ENCODE data around the gene AAK1.
"Not testable (repeated sequence)": the region's sequence is repeated elsewhere in the genome, so short reads cannot be mapped to it uniquely, and the experiment has no call there.

Gene AAK1

GRCh38 chr2:69659941-69660483 lies 16.5 kb upstream of the AAK1 start:
- DNase-seq (ENCODE audit: low read depth in 2 of 2) = no peak

- DNase-seq (ENCODE audit: low read depth in 2 of 2) = no peak
Measured at GRCh38 chr2:69659349-69659748, 15.8 kb upstream of the AAK1 start.

DNA sequence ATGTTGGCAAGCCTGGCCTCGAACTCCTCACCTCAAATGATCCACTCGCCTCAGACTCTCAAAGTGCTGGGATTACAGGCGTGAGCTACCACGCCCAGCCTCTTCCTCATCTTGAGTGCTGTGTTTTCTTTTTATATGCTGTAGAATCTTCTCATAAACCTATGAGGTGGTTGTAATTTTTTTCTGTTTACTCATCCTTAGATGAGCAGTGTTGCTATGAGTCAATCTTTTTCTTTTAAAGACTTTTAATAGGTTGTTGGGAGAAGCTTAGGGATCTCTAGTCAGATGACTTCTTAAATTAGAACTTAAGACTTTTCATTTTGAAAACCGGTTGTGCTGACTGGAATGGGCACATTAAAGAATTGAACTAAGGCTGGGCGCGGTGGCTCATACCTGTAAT lies 8.7 kb upstream of the AAK1 start:
- no peak for DNase-seq (ENCODE audit: low read depth in 2 of 2)

DNA sequence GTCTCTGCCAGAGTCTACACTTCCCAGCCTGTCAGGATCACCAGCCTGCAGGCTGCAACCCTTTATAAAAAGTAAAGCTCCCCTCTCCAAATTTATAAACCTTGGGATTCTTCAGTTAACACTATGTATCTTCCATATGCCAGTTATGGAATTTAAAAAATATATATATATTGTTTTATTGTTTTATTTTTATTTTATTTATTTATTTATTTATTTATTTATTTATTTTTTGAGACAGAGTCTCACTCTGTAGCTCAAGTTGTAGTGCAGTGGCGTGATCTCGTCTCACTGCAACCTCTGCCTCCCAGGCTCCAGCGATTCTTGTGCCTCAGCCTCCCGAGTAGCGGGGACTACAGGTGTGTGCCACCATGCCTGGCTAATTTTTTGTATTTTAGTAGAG lies 3.7 kb upstream of the AAK1 start:
- DNase-seq (ENCODE audit: low read depth in 2 of 2) = not testable (repeated sequence)

DNA sequence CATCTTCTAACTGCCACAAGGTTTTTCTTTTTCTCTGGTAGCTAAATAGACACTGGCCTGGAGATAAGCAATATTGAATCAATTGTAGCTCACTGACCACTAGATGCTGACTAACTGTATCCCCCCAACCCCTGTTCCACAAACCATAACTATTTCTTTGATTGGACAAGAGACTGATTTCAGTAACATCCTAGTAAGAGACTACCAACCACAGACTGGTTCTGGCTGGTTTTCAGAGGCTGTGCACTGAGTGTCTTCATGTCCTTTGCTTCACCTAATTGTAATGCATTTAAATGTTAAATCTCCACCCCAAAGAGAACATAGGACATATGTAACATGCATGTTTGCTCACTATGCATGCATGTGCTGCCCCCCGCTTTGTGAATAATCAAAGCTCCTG lies 3.2 kb upstream of the AAK1 start:
- DNase-seq (ENCODE audit: low read depth in 2 of 2) = no peak

DNA sequence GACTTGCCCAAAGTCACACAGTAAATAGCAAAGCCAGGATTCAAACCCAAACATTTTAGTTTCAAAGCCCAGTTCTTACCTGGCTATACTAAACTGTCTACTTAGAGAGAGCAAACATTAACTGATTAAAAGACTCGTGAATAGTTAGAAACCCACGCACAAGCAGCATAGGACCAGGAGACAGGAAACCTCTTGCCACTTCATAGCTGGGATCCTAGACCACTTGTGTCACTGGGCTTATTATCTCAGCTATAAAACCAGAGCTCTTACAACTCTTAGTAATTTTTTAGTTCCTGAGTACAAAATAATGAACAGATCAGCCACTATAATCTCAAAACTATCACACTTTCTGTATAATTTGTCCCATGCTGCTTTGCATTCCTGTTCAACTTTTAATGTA lies 2.4 kb upstream of the AAK1 start:
- DNase-seq (ENCODE audit: low read depth in 2 of 2) = no peak

- DNase-seq (ENCODE audit: low read depth in 2 of 2) = no peak
Measured at GRCh38 chr2:69645031-69645431, 1.5 kb upstream of the AAK1 start.

DNA sequence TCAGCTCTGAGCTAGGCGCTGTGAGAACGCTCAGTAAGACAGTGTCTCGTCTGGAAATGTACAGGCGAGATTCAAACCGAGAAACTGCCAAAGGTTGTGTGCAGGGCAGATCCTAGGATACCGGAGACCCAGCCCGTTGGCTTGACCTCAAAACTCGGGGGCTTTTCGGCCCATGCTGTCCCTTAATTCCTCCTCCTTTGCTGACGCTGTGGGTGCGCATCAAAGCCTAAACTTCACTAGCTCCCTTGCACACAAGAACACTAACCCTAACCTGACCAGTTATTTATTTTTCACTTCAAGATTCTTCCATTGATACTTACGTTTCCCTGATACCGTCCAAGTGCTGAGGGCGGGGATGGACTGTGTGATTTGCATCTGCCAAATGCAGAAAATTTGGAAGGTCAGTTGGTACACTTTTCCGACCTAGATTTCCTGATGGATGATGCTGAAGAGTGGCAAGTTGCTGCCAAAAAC lies 1.0 kb upstream of the AAK1 start:
- no peak for DNase-seq (ENCODE audit: low read depth in 2 of 2)

DNA sequence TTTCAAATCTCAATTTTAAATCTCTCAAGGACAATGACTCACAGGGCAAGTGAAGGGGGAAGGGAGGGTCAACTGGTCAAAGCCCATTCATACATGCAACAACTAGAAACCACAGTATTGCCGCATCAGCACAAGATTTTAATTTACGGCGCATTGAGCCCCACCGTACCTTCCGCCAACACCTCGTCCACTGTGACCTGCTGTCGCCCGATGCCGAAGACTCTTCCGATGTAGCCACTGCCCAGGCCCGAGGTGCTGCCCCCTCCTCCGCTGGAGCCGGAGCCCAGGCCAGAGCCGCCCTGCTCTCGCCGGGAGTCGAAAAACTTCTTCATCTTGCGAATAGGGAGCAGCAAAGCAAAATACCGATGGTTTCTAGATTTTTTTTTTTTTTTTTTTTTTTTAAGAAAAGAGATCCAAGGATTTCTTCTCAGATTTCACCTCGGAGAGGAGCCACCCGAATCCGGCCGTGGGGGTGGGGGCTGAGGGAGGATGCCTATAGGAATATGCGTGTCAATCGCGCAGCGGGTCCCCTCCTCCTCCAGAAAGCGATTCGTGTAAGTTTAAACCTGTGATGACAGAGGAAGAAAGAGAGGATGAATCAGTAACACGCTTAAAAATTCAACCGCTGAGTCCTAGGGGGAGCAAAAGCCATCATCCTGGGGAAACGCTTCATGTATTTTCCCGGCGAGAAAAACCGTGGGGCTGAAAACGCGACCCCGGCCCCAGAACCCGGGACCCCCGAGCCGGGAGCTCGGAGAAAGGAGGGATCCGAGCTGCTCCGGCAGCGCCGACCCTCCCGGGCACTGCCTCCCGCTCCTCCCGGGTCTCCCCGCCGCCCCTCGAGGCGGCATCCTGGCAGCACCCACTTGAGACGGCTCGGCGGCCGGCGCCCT lies 584 bp downstream of the AAK1 start:
- no peak for DNase-seq (ENCODE audit: low read depth in 2 of 2)

GRCh38 chr2:69641887-69642708 lies 1.4 kb downstream of the AAK1 start:
- DNase-seq (ENCODE audit: low read depth in 2 of 2) = no peak

GRCh38 chr2:69641471-69641870 lies 2.1 kb downstream of the AAK1 start:
- no peak for DNase-seq (ENCODE audit: low read depth in 2 of 2)

GRCh38 chr2:69639266-69639665 lies 4.3 kb downstream of the AAK1 start:
- no peak for DNase-seq (ENCODE audit: low read depth in 2 of 2)

DNA sequence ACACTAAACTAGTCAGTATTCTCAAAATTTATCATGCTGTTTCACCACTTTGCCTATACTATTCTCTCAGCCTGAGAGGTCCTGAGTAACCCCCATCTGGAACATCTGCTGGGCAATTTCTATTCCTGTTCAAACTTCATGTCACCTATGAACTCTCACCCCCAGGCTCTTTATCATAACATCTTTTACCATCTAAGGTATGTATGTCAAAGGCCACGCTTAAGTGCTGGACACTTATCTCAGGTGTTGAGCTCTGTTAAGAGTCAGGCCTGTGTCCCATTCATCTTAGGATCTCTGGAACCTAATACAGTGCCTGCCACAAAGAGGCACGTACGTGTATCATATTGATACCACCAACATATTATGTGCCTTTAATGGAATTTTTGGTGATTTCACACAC lies 4.9 kb downstream of the AAK1 start:
- DNase-seq (ENCODE audit: low read depth in 2 of 2) = no peak

- DNase-seq (ENCODE audit: low read depth in 2 of 2) = no peak
Measured at GRCh38 chr2:69637923-69638322, 5.6 kb downstream of the AAK1 start.

- no peak for DNase-seq (ENCODE audit: low read depth in 2 of 2)
Measured at GRCh38 chr2:69636395-69636794, 7.1 kb downstream of the AAK1 start.

DNA sequence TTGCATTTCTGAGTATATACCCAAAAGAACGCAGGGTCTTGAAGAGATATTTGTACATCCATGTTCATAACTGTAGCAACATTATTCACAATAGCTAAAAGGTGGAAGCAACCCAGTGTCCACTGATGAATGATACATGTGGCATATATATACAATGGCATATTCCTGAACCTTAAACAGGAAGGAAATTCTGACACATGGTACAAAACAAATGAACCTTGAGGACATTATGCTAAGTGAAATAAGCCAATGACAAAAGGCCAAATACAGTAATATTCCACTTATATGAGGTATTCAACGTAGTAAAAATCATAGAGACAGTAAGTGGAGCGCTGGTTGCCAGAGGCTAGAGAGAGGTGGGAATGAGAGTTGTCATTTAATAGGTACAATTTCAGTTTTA lies 8.1 kb downstream of the AAK1 start:
- no peak for DNase-seq (ENCODE audit: low read depth in 2 of 2)

DNA sequence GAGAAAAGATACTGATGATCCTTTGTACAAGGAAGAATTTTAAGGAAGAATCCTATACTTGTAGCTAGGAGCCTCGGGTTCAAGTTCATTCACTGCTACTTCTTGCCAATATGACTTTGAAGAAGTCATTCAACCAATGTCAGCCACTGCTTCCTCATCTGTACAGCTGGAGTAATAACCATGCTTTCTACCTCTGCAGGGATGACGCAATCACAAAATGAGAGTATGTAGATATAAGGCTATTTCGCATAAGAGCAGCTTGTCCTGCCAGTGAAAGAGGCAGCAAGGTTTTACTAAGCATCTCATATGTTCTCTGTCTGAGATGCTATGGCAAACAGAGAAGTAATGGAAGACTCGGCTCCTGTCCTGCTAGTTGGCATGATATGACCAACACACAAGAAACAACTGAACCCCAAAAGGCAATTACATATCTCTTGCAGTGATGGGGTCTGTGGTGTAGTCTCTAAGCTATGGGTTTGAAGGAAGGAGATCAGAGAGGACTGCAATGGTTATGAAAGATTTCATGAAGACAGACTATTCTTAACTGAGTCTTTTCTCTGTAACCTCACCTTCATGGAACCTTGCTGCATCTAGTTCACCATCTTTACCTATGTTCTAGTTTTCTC lies 9.2 kb downstream of the AAK1 start:
- no peak for DNase-seq (ENCODE audit: low read depth in 2 of 2)

GRCh38 chr2:69631402-69631801 lies 12.1 kb downstream of the AAK1 start:
- no peak for DNase-seq (ENCODE audit: low read depth in 2 of 2)

DNA sequence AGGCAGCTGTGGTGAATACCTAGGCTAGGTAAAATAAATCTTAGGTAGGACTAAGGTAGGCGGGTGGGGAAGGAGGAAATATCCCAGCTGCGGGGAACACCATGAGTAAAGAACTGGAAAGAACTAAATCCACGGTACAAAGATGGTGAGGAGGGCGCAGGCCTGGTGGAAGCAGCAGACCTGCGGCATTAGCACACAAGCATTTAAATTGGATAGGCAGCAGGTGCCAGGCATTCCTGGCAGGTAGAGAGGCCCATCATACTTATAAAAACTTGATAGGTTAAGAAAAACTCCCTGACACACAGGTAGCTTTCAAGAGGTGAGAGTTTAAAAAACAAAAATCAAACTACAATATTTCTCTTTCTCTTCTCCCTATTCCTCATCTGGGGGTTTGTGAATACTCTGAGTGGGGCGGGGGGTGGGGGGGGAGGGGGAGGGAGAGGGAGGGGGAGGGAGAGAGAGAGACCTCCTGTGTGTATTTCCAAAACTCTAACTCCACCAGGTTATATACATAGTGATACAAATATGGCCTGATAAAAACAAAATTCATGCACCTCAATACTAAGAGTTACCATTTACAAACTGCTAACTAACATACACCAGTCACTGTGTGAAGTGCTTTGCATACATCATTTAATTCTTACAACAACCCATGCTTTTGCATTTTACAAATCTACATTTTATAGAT lies 13.5 kb downstream of the AAK1 start:
- DNase-seq (ENCODE audit: low read depth in 2 of 2) = no peak

- no peak for DNase-seq (ENCODE audit: low read depth in 2 of 2)
Measured at GRCh38 chr2:69628325-69629021, 15.1 kb downstream of the AAK1 start.

All from stimulated activated CD8-positive, alpha-beta memory T cell treated with anti-CD3 and anti-CD28 coated beads, Interleukin-2, amount 100 ng/mL, for 1 hour (primary cell).